T-helper 9 cell (primary cell): ENCODE data around the gene STX7.

ENCODE experiments used
- DNase-seq: peaks from one replicate; pipeline ENCODE4 v3.0.0-alpha.2; 2020

The STX7 gene

GRCh38 chr6:132506869-132507808 lies 5.8 kb downstream of the STX7 start:
- no peak for DNase-seq

DNA sequence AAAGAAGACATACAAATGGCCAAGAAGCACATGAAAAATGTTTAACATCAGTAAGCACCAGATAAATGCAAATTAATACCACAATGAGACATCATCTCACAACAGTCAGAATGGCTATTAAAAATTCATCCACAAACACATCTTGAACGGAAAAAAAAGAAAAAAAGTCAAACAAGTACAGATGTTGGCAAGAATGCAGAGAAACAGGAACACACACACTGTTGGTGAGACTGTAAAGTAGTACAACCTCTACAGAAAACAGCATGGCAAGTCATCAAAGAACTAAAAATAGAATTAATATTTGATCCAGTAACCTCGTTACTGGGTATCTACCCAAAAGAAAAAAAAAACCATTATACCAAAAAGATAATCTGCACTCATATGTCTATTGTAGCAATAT lies 6.5 kb downstream of the STX7 start:
- no peak for DNase-seq

GRCh38 chr6:132505158-132505557 lies 7.8 kb downstream of the STX7 start:
- DNase-seq: no peak

GRCh38 chr6:132504757-132505156 lies 8.2 kb downstream of the STX7 start:
- DNase-seq: no peak

DNA sequence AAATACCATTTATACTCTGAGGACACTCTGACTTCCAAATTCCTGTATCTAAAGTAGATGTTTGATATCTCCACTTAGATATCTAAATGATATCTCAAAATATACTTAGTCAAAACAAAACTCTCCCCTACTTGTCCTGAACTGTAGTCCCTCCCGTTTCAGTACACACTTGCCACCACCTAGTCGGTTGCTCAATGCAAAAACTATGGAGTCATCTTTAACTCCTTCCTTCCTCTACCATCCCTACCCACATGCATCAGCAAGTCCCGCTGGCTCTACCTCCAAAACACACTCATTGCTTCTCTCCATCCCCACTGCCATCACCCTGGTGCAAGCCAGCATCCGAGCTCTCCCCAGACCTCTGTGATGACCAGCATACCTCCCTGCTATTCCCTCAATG lies 13.2 kb downstream of the STX7 start:
- DNase-seq: no peak

DNA sequence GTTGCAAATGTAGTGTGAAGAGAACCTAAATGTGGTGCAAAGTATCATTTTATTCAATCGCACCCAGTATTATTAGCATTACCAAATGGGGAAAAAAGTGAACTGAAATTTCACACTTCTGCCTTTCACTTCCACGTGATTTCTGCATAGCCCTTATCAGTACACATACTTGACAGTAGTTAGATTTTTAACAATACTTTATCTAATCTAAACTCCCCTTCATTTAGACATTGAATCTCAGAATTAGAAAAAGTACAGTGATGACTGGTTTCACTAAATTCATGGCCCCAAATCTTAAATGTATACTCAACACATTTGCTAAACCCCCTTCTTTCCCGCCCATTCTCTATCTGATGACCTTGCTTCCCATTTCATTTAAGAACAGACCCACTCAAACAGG lies 14.3 kb downstream of the STX7 start:
- DNase-seq: no peak

DNA sequence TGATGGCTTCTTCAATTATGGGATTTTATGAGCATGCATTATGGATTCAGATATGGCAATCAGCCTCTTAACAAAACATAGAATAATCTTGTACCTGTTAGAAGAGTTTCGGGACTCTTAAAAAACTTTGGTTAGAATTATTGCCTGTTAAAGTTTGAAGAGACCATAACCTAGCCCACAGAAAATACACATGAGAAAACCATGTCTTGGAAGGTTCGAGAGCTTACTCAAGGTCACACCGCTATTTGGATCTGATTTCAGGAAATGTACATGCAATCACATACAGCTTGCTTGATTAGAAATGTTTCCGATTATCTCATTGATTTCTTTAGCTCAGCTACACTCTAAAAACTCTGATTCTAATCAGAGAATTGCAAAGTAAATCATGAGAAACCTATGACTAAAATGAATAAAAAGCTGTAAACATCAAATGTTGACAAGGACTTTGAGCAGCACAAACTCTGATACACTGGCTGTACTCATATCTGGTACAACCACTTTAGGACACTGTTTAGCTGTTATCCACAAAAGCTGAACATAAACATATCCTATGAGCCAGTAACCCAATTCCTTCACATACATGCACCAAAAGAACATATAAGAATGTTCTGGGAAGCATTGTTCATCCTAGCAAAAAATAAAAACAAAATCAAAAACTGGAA lies 16.3 kb downstream of the STX7 start:
- no peak for DNase-seq

DNA sequence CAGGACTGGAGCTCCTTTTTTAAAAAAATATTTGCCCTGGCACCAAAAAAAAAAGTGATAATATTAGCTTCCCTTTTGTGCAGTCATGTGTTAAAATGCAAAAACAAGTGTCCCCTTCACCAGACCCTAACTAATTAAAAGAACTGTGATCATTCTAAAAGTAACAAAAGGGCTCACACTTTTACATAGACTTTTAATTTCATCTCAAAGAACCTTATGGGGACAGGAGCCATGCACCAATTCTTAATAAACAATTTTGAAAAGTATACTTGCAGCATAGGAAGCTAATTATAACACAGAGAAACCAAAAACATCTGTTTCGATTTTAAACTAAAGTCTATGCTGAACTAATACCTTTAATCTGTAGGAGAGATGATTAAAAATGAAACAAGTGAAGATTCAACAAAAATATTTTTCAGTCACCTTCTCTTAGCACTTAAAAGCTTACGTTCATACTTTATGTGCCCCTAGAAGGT lies 17.3 kb downstream of the STX7 start:
- no peak for DNase-seq

GRCh38 chr6:132494954-132495353 lies 18.0 kb downstream of the STX7 start:
- no peak for DNase-seq

GRCh38 chr6:132491881-132492280 lies 21.0 kb downstream of the STX7 start:
- no peak for DNase-seq

DNA sequence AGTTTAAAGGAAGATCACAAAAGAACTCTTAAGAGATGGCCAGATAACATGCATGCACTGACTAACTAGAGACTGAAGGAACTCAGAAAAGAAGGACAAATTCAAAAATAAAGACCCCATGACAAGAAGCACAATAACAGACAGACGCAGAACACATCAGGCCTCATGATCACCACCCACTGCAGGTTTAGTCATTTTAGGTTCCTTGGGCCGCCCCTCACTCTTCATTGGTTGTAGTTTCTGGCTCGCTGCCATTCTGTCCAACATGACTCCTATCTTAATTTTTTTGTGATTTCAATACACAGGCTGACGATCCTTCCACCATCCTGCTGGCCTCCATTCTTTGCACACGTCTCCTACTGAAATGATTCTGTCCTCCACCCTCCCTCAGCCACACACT lies 21.6 kb downstream of the STX7 start:
- no peak for DNase-seq

- no peak for DNase-seq
These were observed 22.3 kb downstream of the STX7 start for GRCh38 chr6:132490478-132491204.

DNA sequence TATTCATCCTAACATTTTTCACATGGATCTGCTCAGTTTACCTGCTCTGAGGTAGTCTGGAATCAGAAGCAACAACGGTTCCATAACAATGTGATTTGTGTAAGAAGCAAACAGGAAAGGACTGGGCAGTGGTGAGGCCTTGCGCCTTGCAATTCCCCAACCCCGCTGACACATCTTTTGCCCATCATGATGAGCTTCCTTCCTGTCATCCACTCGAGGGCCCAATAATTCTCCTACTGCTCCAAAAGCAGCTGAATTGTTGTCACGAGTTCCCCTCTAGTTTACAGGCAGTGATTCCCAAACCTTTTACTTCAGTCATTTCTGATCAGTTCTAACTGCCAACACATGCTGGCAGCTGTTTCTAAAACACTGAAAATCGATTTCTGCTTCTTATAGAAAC lies 22.9 kb downstream of the STX7 start:
- DNase-seq: no peak

DNA sequence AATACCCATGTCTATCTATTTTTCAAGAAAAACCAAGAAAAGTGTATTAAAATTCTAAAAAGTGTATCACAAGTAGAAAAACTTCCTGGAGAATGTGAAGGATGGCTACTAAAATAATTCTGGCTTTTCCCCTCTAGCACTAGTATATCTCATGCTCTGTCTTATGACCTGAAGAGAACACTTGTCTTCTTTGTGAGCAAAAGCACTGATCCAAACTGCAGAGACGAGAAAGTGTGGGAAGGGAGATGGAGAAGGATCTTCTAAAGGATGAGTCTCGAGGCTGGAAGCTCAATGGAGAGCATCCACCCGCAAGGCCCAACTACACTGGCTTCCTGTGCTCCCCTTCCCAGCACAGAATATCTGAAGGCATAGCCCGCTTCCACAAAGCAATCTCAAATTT lies 23.5 kb downstream of the STX7 start:
- DNase-seq: no peak

DNA sequence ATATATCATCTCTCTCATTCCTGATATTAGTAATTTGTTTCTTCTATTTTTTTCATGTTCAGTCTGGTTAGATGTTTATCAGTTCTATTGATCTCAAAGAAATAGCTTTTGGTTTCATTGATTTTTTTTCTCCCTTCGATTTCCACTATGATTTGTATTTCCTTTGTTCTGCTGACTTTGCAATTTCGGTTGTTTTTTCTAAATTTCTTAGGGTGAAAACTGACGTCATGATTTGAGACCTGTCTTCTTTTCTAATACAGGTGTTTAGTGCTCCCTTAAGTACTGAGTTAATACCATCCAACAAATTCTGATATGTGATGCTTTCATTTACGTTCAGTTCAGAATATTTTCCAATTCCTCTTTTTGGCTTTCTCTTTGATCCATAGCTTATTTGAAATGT lies 25.2 kb downstream of the STX7 start:
- DNase-seq: no peak

GRCh38 chr6:132484680-132485018 lies 28.3 kb downstream of the STX7 start:
- no peak for DNase-seq

DNA sequence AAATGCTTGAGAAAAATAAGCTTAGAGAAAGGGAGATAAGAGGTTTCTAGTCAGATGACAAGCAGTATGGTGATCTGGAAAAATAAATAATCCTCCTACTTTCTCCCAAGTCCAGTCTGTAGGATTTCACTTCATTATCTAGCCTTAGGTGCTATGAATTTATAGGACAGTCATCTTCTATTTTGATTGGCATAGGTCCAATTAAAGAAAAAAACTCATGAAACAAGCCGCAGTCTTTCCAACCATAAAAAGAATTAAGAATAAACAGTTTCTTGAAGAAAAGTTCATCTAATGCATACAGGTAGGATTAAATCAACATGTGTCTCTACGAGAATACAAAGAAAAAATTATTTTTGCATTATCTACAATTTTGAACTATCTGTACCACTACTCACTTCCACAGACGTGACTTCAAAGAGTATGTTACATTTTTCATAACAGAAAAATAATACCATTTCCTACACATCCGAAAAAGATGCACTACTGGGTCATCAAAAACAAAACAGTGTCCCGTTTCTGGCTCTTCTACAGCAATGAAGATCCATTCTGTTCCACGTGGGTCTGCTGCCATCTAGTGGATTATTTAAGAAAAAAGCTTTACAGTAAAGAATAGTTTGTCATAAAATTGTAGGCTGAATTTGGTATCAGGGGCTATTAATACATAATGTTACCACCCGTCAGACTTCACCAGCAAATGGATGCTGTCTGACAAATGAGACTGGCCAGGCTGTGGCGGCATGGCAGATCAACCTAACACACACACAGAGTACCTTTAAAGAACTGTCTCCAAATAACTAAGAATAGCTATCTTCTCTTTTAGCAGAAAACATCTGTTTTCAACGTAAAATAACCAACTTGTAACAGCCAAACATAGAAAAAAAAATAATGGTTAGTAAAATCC lies 28.9 kb downstream of the STX7 start:
- peak; percentile 17 for DNase-seq

GRCh38 chr6:132482581-132482980 lies 30.3 kb downstream of the STX7 start:
- no peak for DNase-seq

- DNase-seq: no peak
These were observed 31.7 kb downstream of the STX7 start for GRCh38 chr6:132481189-132481588.

GRCh38 chr6:132479131-132479530 lies 33.8 kb downstream of the STX7 start:
- DNase-seq: no peak

- DNase-seq: no peak
These were observed 34.2 kb downstream of the STX7 start for GRCh38 chr6:132478674-132479073.

GRCh38 chr6:132478266-132478665 lies 34.6 kb downstream of the STX7 start:
- DNase-seq: no peak

- no peak for DNase-seq
These were observed 36.2 kb downstream of the STX7 start for GRCh38 chr6:132476688-132477087.
